ENCODE data around the gene RBM34. TPM values are rescaled to one million over a fixed set of nuclear protein-coding genes. Genes with fewer than 3 reads are reported as not detected.

Gene RBM34
- total RNA-seq, 4 donors from 2014 or later, result 25.4 to 67.9 (median 53.1) TPM

- no peaks in the 10 kb centered on the region for H3K9me3 ChIP-seq
- DNase-seq, result no peak
- H3K36me3 ChIP-seq, result peaks cover 30 to 43% of the 10 kb centered on the region in 2 donors
Measured at GRCh38 chr1:235147269-235147668, 13.8 kb downstream of the RBM34 start.

GRCh38 chr1:235145639-235146038 lies 15.4 kb downstream of the RBM34 start:
- peaks cover 0 to 11% of the 10 kb centered on the region in 2 donors for H3K4me1 ChIP-seq
- TF ChIP-seq CTCF (IDR thresholded peaks at IDR 0.05), result no peak
- TF ChIP-seq POLR2A (IDR thresholded peaks at IDR 0.05), result no peak
- H3K27me3 ChIP-seq, result no peaks in the 10 kb centered on the region
- WGBS, 2 donors, result 55 to 64% methylated on average over 6 of the region's 6 CpGs
- peak; percentile 73 to 74 for DNase-seq
- H3K27ac ChIP-seq, result peak overlapping the region in 1 of 3 donors; percentile 52
- H3K9me3 ChIP-seq, result no peaks in the 10 kb centered on the region
- intact Hi-C loops (cut with DNase I), result no loop called here
- H3K36me3 ChIP-seq, result peaks cover 15 to 33% of the 10 kb centered on the region in 2 donors
- no peak overlapping the region for H3K4me3 ChIP-seq (replicated peaks in 1 of 3)

More at GRCh38 chr1:235147269-235147668, 13.8 kb downstream of the RBM34 start:
- intact Hi-C loops (cut with DNase I), result no loop called here
- TF ChIP-seq POLR2A (IDR thresholded peaks at IDR 0.05), result no peak
- TF ChIP-seq CTCF (IDR thresholded peaks at IDR 0.05), result no peak
- H3K4me1 ChIP-seq, result peaks cover 0 to 11% of the 10 kb centered on the region in 2 donors
- WGBS, 2 donors, result 97 to 99% methylated on average over 4 of the region's 4 CpGs
- no peak overlapping the region for H3K4me3 ChIP-seq (replicated peaks in 1 of 3)
- H3K27ac ChIP-seq, result no peak overlapping the region
- H3K27me3 ChIP-seq, result no peaks in the 10 kb centered on the region

- Histone ChIP-seq H3K4me1 (peaks cover 0 to 11% of the 10 kb centered on the region in 2 donors), H3K36me3 (peaks cover 3 to 36% of the 10 kb centered on the region in 2 donors), H3K27me3 (no peaks in the 10 kb centered on the region), H3K9me3 (no peaks in the 10 kb centered on the region), H3K27ac (no peak overlapping the region), H3K4me3 (replicated peaks in 1 of 3) (no peak overlapping the region)
- intact Hi-C loops (cut with DNase I), result no loop called here
- TF ChIP-seq POLR2A (IDR thresholded peaks at IDR 0.05), result no peak
- TF ChIP-seq CTCF (IDR thresholded peaks at IDR 0.05), result no peak
- WGBS, 2 donors, result 86 to 95% methylated on average over 4 of the region's 4 CpGs
- DNase-seq, result no peak
Measured at GRCh38 chr1:235142991-235143390, 18.1 kb downstream of the RBM34 start.

- H3K9me3 ChIP-seq, result no peaks in the 10 kb centered on the region
- no peak overlapping the region for H3K27ac ChIP-seq
- DNase-seq, result no peak
- H3K36me3 ChIP-seq, result peaks cover 31 to 41% of the 10 kb centered on the region in 2 donors
- no peaks in the 10 kb centered on the region for H3K27me3 ChIP-seq
- TF ChIP-seq CTCF (IDR thresholded peaks at IDR 0.05) (no peak), POLR2A (IDR thresholded peaks at IDR 0.05) (no peak)
- 97 to 98% methylated on average over 5 of the region's 5 CpGs for WGBS, 2 donors
- intact Hi-C loops (cut with DNase I), result no loop called here
- H3K4me1 ChIP-seq, result no peaks in the 10 kb centered on the region
- no peak overlapping the region for H3K4me3 ChIP-seq (replicated peaks in 1 of 3)
Measured at GRCh38 chr1:235139315-235139714, 21.7 kb downstream of the RBM34 start.

- H3K36me3 ChIP-seq, result peaks cover 36 to 40% of the 10 kb centered on the region in 2 donors
- 78 to 93% methylated on average over 2 of the region's 2 CpGs for WGBS, 2 donors
Measured at GRCh38 chr1:235138821-235139220, 22.2 kb downstream of the RBM34 start.

More at GRCh38 chr1:235138821-235139220, 22.2 kb downstream of the RBM34 start:
- Histone ChIP-seq H3K4me3 (replicated peaks in 1 of 3) (no peak overlapping the region), H3K27me3 (no peaks in the 10 kb centered on the region), H3K27ac (no peak overlapping the region), H3K9me3 (no peaks in the 10 kb centered on the region), H3K4me1 (no peaks in the 10 kb centered on the region)
- intact Hi-C loops (cut with DNase I), result no loop called here
- DNase-seq, result no peak
- TF ChIP-seq POLR2A (IDR thresholded peaks at IDR 0.05), result no peak
- no peak for TF ChIP-seq CTCF (IDR thresholded peaks at IDR 0.05)

Measured in thyroid gland (tissue), 4 donors.